HepG2 (cell line): Measurements from ENCODE around the gene ZKSCAN2. TPM values are rescaled to one million over a fixed set of nuclear protein-coding genes. Genes with fewer than 3 reads are reported as not detected.

ENCODE experiments used
- CHD2 ChIP-seq: IDR thresholded peaks from 2 replicates; pipeline ENCODE4 v1.6.1; 2011; ENCODE audit warnings: low read depth, low read length, improper control_type of control experiment
- FOXA1 ChIP-seq, 2 experiments: fragments of 450-650 bp in 1 of 2; sonication (generic) in 1 of 2; formaldehyde crosslinking in 1 of 2; IDR thresholded peaks; 2 replicates each; pipeline versions ENCODE4 v1.4.0 to v1.6.1; 2016 to 2020; ENCODE audit warnings: missing genetic modification reagents in 1 of 2
- HDAC2 ChIP-seq: sonication (generic); formaldehyde crosslinking; IDR thresholded peaks from 2 replicates; pipeline ENCODE4 v1.4.0; 2020; ENCODE audit warnings: missing genetic modification reagents
- HMG20B ChIP-seq: conservative IDR thresholded peaks from 2 replicates; pipeline ENCODE4 v1.6.1; 2016; ENCODE audit warnings: missing genetic modification reagents, missing compliant biosample characterization
- HOXA3 ChIP-seq: sonication (generic); formaldehyde crosslinking; IDR thresholded peaks from 2 replicates; pipeline ENCODE4 v1.5.0; 2020; ENCODE audit warnings: missing genetic modification reagents
- HOXD1 ChIP-seq: sonication (generic); formaldehyde crosslinking; IDR thresholded peaks from 2 replicates; pipeline ENCODE4 v1.5.0; 2020; ENCODE audit warnings: missing genetic modification reagents
- MEF2D ChIP-seq: sonication (generic); formaldehyde crosslinking; IDR thresholded peaks from 2 replicates; pipeline ENCODE4 v1.5.1; 2020; ENCODE audit warnings: mild to moderate bottlenecking, missing genetic modification reagents
- MLLT10 ChIP-seq: sonication (generic); formaldehyde crosslinking; IDR thresholded peaks from 2 replicates; pipeline ENCODE4 v1.4.0; 2020; ENCODE audit warnings: missing genetic modification reagents
- MXI1 ChIP-seq: IDR thresholded peaks from 3 replicates; pipeline ENCODE4 v1.6.1; 2012; ENCODE audit warnings: low read depth, low read length, inconsistent platforms, borderline replicate concordance
- NFIC ChIP-seq: IDR thresholded peaks from 2 replicates; pipeline ENCODE4 v1.6.1; 2012; ENCODE audit warnings: mild to moderate bottlenecking, low read length, inconsistent platforms
- NFYB ChIP-seq: sonication (generic); formaldehyde crosslinking; IDR thresholded peaks from 2 replicates; pipeline ENCODE4 v1.4.0; 2020; ENCODE audit warnings: missing genetic modification reagents
- POLR2AphosphoS2 ChIP-seq: IDR thresholded peaks from 2 replicates; pipeline ENCODE4 v1.6.1; 2011; ENCODE audit warnings: low read depth, low read length, improper control_type of control experiment
- TCF7 ChIP-seq: sonication (generic); IDR thresholded peaks from 2 replicates; pipeline ENCODE4 v1.6.1; 2016; ENCODE audit warnings: antibody characterized with exemption, low read depth
- TOE1 ChIP-seq: sonication (generic); formaldehyde crosslinking; IDR thresholded peaks from 2 replicates; pipeline ENCODE4 v1.4.0; 2020; ENCODE audit warnings: mild to moderate bottlenecking, missing genetic modification reagents
- TOPORS ChIP-seq: sonication (generic); formaldehyde crosslinking; IDR thresholded peaks from 2 replicates; pipeline ENCODE4 v1.8.0; 2023; ENCODE audit warnings: mild to moderate bottlenecking, missing genetic modification reagents
- U2AF2 ChIP-seq: fragments of 200-400 bp; formaldehyde crosslinking; IDR thresholded peaks from 2 replicates; pipeline ENCODE4 v1.6.1; 2017; ENCODE audit warnings: low read depth, mild to moderate bottlenecking, low read length
- ZFP36L1 ChIP-seq: sonication (generic); formaldehyde crosslinking; IDR thresholded peaks from 2 replicates; pipeline ENCODE4 v1.8.0; 2022; ENCODE audit warnings: mild to moderate bottlenecking, missing genetic modification reagents, moderate library complexity
- ZNF101 ChIP-seq: sonication (generic); formaldehyde crosslinking; IDR thresholded peaks from 2 replicates; pipeline ENCODE4 v1.4.0; 2020; ENCODE audit warnings: mild to moderate bottlenecking, low read depth, missing genetic modification reagents, borderline replicate concordance
- ZNF484 ChIP-seq: sonication (generic); formaldehyde crosslinking; IDR thresholded peaks from 2 replicates; pipeline ENCODE4 v1.5.1; 2020; ENCODE audit warnings: mild to moderate bottlenecking, low read depth, missing genetic modification reagents, borderline replicate concordance
- ZNF577 ChIP-seq: sonication (generic); formaldehyde crosslinking; IDR thresholded peaks from 2 replicates; pipeline ENCODE4 v1.4.0; 2020; ENCODE audit warnings: mild to moderate bottlenecking, low read depth, missing genetic modification reagents, borderline replicate concordance
- ZNF674 ChIP-seq: sonication (generic); formaldehyde crosslinking; IDR thresholded peaks from 2 replicates; pipeline ENCODE4 v1.5.0; 2020; ENCODE audit warnings: low read depth, mild to moderate bottlenecking, missing genetic modification reagents
- ZNF75D ChIP-seq: sonication (generic); formaldehyde crosslinking; IDR thresholded peaks from 2 replicates; pipeline ENCODE4 v1.8.1; 2023; ENCODE audit warnings: missing genetic modification reagents, mild to moderate bottlenecking, borderline replicate concordance
- ZNF879 ChIP-seq: sonication (generic); formaldehyde crosslinking; IDR thresholded peaks from 2 replicates; pipeline ENCODE4 v1.8.1; 2023; ENCODE audit warnings: missing genetic modification reagents
- ZSCAN25 ChIP-seq: sonication (generic); formaldehyde crosslinking; IDR thresholded peaks from 2 replicates; pipeline ENCODE4 v1.8.0; 2022; ENCODE audit warnings: mild to moderate bottlenecking, missing genetic modification reagents
- polyA plus RNA-seq, 8 experiments: library from polyadenylated mRNA; depleted of rRNA in 3 of 8; stranded (reverse) in 7 of 8; unstranded in 1 of 8; fragments of >200 nt; fragmentation: Illumina TruSeq in 4 of 8; extraction: Trizol in 4 of 8; gene quantifications; 2 replicates each; pipeline versions ENCODE4 v1.2.1 to v1.2.3, GENCODE V29; 2011 to 2016; ENCODE audit warnings: low read depth in 4 of 8, missing spikeins in 1 of 8, mixed read lengths in 1 of 8; ENCODE audit not compliant: insufficient read depth in 1 of 8
- total RNA-seq, 5 experiments: library from RNA; depleted of rRNA; stranded (reverse); fragments of >200 nt; fragmentation: Illumina TruSeq; extraction: Trizol; gene quantifications; 2 replicates each; pipeline ENCODE4 v1.2.3, GENCODE V29; 2016; ENCODE audit warnings: low read depth in 1 of 5
- TF ChIP-seq, protein P1 (sequence below): sonication (generic); formaldehyde crosslinking; IDR thresholded peaks from 2 replicates; pipeline ENCODE4 v1.5.0; 2020; ENCODE audit warnings: mild to moderate bottlenecking, missing genetic modification reagents
- TF ChIP-seq, protein P2 (sequence below): sonication (generic); formaldehyde crosslinking; IDR thresholded peaks from 2 replicates; pipeline ENCODE4 v1.4.0; 2020; ENCODE audit warnings: mild to moderate bottlenecking, low read depth, missing genetic modification reagents

Gene ZKSCAN2
- total and polyA plus RNA-seq, 2 of the 13 experiments (the other 11 are each of a cell fraction or from before 2014, with no cell fraction given), result 4.2 to 11.1 TPM

GRCh38 chr16:25257956-25258860 is 563 bp upstream of the ZKSCAN2 start (continued):
- TF ChIP-seq, protein P1, sequence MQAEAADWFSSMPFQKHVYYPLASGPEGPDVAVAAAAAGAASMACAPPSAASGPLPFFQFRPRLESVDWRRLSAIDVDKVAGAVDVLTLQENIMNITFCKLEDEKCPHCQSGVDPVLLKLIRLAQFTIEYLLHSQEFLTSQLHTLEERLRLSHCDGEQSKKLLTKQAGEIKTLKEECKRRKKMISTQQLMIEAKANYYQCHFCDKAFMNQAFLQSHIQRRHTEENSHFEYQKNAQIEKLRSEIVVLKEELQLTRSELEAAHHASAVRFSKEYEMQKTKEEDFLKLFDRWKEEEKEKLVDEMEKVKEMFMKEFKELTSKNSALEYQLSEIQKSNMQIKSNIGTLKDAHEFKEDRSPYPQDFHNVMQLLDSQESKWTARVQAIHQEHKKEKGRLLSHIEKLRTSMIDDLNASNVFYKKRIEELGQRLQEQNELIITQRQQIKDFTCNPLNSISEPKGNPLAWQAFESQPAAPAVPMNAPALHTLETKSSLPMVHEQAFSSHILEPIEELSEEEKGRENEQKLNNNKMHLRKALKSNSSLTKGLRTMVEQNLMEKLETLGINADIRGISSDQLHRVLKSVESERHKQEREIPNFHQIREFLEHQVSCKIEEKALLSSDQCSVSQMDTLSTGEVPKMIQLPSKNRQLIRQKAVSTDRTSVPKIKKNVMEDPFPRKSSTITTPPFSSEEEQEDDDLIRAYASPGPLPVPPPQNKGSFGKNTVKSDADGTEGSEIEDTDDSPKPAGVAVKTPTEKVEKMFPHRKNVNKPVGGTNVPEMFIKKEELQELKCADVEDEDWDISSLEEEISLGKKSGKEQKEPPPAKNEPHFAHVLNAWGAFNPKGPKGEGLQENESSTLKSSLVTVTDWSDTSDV (CRISPR knock-in tag), result 0 out of 2 replicates have a peak, but pooled peaks have one; percentile 64
- TF ChIP-seq FOXA1 (IDR thresholded peaks at IDR 0.05), result no peak
- TF ChIP-seq FOXA1 (CRISPR knock-in tag; IDR thresholded peaks at IDR 0.05), result peak; percentile 51; the same call in 1 of the 2 replicates
- 0 out of 2 replicates have a peak, but pooled peaks have one; percentile 59 for TF ChIP-seq ZNF577 (CRISPR knock-in tag)
- TF ChIP-seq, protein P2, sequence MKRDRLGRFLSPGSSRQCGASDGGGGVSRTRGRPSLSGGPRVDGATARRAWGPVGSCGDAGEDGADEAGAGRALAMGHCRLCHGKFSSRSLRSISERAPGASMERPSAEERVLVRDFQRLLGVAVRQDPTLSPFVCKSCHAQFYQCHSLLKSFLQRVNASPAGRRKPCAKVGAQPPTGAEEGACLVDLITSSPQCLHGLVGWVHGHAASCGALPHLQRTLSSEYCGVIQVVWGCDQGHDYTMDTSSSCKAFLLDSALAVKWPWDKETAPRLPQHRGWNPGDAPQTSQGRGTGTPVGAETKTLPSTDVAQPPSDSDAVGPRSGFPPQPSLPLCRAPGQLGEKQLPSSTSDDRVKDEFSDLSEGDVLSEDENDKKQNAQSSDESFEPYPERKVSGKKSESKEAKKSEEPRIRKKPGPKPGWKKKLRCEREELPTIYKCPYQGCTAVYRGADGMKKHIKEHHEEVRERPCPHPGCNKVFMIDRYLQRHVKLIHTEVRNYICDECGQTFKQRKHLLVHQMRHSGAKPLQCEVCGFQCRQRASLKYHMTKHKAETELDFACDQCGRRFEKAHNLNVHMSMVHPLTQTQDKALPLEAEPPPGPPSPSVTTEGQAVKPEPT (CRISPR knock-in tag), result no peak; the same call in 1 of the 2 replicates
- peak; percentile 88 for TF ChIP-seq TOPORS (CRISPR knock-in tag)
- TF ChIP-seq ZNF75D (CRISPR knock-in tag), result peak; percentile 74; the same call in 1 of the 2 replicates
- TF ChIP-seq HDAC2, result peak; percentile 83
- TF ChIP-seq HOXA3, result peak; percentile 93
- peak; percentile 91 for TF ChIP-seq CHD2
- TF ChIP-seq ZNF101 (CRISPR knock-in tag), result 0 out of 2 replicates have a peak, but pooled peaks have one; percentile 50
- peak; percentile 42; the same call in 1 of the 2 replicates for TF ChIP-seq TCF7
- no peak for TF ChIP-seq ZNF484 (CRISPR knock-in tag)
- no peak; the same call in 1 of the 2 replicates for TF ChIP-seq HOXD1
- TF ChIP-seq MEF2D, result peak; percentile 89
- peak; percentile 75; the same call in 1 of the 2 replicates for TF ChIP-seq ZFP36L1 (CRISPR knock-in tag)
- peak; percentile 83 for TF ChIP-seq ZSCAN25 (CRISPR knock-in tag)
- TF ChIP-seq NFYB, result peak; percentile 40
- TF ChIP-seq TOE1 (CRISPR knock-in tag), result no peak; the same call in 1 of the 2 replicates
- peak; percentile 96 for TF ChIP-seq MLLT10 (CRISPR knock-in tag)
- no peak; the same call in 1 of the 2 replicates for TF ChIP-seq ZNF879 (CRISPR knock-in tag)
- TF ChIP-seq HMG20B (CRISPR knock-in tag), result peak; percentile 93
- peak; percentile 96; the same call in 1 of the 2 replicates for TF ChIP-seq U2AF2
- no peak for TF ChIP-seq POLR2AphosphoS2
- TF ChIP-seq NFIC, result 0 out of 2 replicates have a peak, but pooled peaks have one; percentile 56
- TF ChIP-seq MXI1, result peak; percentile 70; the same call in 1 of the 3 replicates
- TF ChIP-seq ZNF674 (CRISPR knock-in tag), result no peak
